GM12878 (cell line): ENCODE measurements around the gene MBOAT2.

Experiments
- CTCF ChIP-seq, 3 experiments: IDR thresholded peaks in 2 of 3; conservative IDR thresholded peaks in 1 of 3; 2 replicates each; pipeline ENCODE4 v1.5.1; 2011; ENCODE audit warnings: low read depth in 3 of 3, low read length in 3 of 3, mild to moderate bottlenecking in 3 of 3, control low read depth in 2 of 3, moderate library complexity in 2 of 3, inconsistent platforms in 1 of 3, mixed read lengths in 1 of 3; ENCODE audit not compliant: control insufficient read depth in 2 of 3, insufficient read depth in 1 of 3; ENCODE audit errors: extremely low read depth in 1 of 3
- SPI1 ChIP-seq: IDR thresholded peaks from 2 replicates; pipeline ENCODE4 v1.6.1; 2011; ENCODE audit warnings: low read depth, mild to moderate bottlenecking, low read length, moderate library complexity, borderline replicate concordance; ENCODE audit not compliant: insufficient read depth
- YY1 ChIP-seq: IDR thresholded peaks from 2 replicates; pipeline ENCODE4 v1.6.1; 2011; ENCODE audit warnings: low read depth, mild to moderate bottlenecking, low read length

DNA sequence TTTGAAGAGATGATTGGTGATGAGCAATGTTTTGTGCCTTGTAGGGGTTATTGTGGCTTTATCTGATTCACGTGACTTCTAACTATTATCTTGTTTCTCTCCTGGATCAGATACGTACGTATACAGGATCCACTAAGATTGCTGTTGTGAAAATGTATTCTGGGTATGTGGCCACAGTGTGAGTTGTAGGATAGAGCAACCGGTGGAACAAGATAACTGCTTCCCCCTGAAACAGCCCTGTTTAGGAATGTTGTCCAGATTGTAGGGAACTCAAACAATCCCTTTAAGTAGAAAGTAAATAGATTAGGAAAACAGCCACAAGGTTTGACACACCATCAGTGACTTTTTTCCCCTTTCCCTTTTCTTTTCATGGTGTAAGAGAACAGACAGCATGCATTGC, 22.3 kb upstream of the MBOAT2 start:
- TF ChIP-seq CTCF (IDR thresholded peaks at IDR 0.05 in 2 of 3, conservative IDR thresholded peaks at IDR 0.05 in 1 of 3; ENCODE audit: control insufficient read depth in 2 of 3, extremely low read depth in 1 of 3, insufficient read depth in 1 of 3, low read depth in 3 of 3, low read length in 3 of 3) (no peak), SPI1 (no peak), YY1 (no peak)
